Measurements from ENCODE around the gene PPP2R3B. TPM values are rescaled to one million over a fixed set of nuclear protein-coding genes. Genes with fewer than 3 reads are reported as not detected.
"Not testable (repeated sequence)": the region's sequence is repeated elsewhere in the genome, so short reads cannot be mapped to it uniquely, and the experiment has no call there.

The PPP2R3B gene
- total RNA-seq, 1 donor from 2014 or later, result 43.4 TPM

- Histone ChIP-seq H3K9me3 (no peaks in the 10 kb centered on the region), H3K27ac (peak overlapping the region; percentile 29 to 99), H3K36me3 (no peaks in the 10 kb centered on the region), H3K4me3 (peak overlapping the region; percentile 72 to 92), H3K27me3 (no peaks in the 10 kb centered on the region), H3K4me1 (peaks cover 0 to 5% of the 10 kb centered on the region in 2 donors)
- TF ChIP-seq CTCF (IDR thresholded peaks at IDR 0.05), result no peak
- no peak for DNase-seq (ENCODE audit: low spot score in 2 of 2)
- intact Hi-C loops (cut with DNase I), result loop anchor here (1.0 to 5.0 kb wide), 5 partner anchors 69 to 1205 kb away; partner anchors contain the start of genes AKAP17A, ASMTL, GTPBP6 and SLC25A6
Measured at GRCh38 chrX:387729-388128, 1.0 kb upstream of the PPP2R3B start.

DNA sequence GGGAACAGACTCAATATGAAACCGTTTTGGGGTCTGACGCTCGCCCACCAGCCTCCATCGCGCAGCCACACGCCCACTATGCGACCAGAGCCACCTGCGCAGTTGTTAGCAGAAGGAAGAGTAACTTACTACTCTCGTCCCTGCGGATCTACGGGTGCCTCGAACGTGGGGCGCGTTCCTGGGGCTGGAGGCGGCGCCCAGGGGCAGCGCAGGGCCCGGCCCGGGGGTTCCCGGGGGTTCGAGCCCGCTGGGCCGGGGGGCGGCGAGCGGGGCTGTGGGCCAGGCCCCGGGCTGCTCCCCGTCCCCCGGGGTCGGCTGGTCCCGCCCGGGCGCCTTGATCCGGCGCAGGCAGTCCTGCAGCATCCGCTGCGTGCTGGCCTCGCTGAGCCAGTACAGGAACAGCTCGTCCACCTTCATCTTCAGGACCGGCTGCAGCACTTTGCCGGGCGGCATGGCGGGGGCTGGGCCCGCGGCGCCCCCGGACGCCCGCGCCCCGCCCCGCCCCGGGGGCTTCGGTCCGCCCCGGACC, 404 bp downstream of the PPP2R3B start:
- Histone ChIP-seq H3K36me3 (no peaks in the 10 kb centered on the region), H3K9me3 (no peaks in the 10 kb centered on the region), H3K4me1 (peaks cover 0 to 5% of the 10 kb centered on the region in 2 donors), H3K27ac (peak overlapping the region; percentile 94 to 99), H3K4me3 (peak overlapping the region; percentile 72 to 92), H3K27me3 (no peaks in the 10 kb centered on the region)
- intact Hi-C loops (cut with DNase I), result loop anchor here (2.0 to 5.0 kb wide), 4 partner anchors 108 to 1206 kb away; partner anchors contain the start of genes AKAP17A, ASMTL and SLC25A6
- TF ChIP-seq CTCF (IDR thresholded peaks at IDR 0.05), result no peak
- DNase-seq (ENCODE audit: low spot score in 2 of 2), result no peak

GRCh38 chrX:385736-386135, 971 bp downstream of the PPP2R3B start:
- peak overlapping the region; percentile 72 to 92 for H3K4me3 ChIP-seq
- not testable (repeated sequence) for H3K9me3 ChIP-seq; H3K4me1 ChIP-seq; H3K27me3 ChIP-seq; H3K27ac ChIP-seq; DNase-seq (ENCODE audit: low spot score in 2 of 2); H3K36me3 ChIP-seq
- intact Hi-C loops (cut with DNase I), result loop anchor here (2.0 to 5.0 kb wide), 4 partner anchors 107 to 1207 kb away; partner anchors contain the start of genes AKAP17A, ASMTL and SLC25A6

DNA sequence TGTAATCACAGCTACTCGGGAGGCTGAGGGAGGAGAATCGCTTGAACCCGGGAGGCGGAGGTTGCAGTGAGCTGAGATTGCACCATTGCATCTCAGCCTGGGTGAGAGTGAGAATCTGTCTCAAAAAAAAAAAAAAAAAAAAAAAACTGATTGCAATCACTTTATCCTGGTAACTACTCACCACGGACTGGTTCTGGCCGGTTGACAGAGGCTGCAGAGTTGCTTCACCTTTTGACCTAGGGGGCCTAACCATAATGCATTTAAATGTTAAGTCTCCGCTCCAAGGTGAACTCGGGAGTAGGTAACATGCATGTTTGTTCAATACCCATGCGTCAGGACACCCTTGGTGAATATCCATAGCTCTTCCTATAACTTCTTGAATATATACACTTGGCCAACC, 1.8 kb downstream of the PPP2R3B start:
- DNase-seq (ENCODE audit: low spot score in 2 of 2), result no peak
- H3K9me3 ChIP-seq, result no peaks in the 10 kb centered on the region
- no peaks in the 10 kb centered on the region for H3K27me3 ChIP-seq
- H3K4me1 ChIP-seq, result peaks cover 0 to 5% of the 10 kb centered on the region in 2 donors
- no peak for TF ChIP-seq CTCF (IDR thresholded peaks at IDR 0.05)
- H3K4me3 ChIP-seq, result no peak overlapping the region
- intact Hi-C loops (cut with DNase I), result loop anchor here (5.0 kb wide), 1 partner anchor 1207 kb away; the partner anchor contains the start of gene AKAP17A
- no peak overlapping the region for H3K27ac ChIP-seq
- H3K36me3 ChIP-seq, result no peaks in the 10 kb centered on the region

GRCh38 chrX:378443-378842, 8.3 kb downstream of the PPP2R3B start:
- peaks cover 4 to 6% of the 10 kb centered on the region in 2 donors for H3K4me1 ChIP-seq
- DNase-seq (ENCODE audit: low spot score in 2 of 2), result no peak
- H3K27ac ChIP-seq, result no peak overlapping the region
- H3K9me3 ChIP-seq, result no peaks in the 10 kb centered on the region
- H3K27me3 ChIP-seq, result no peaks in the 10 kb centered on the region
- no peak for TF ChIP-seq CTCF (IDR thresholded peaks at IDR 0.05)
- intact Hi-C loops (cut with DNase I), result no loop called here
- H3K4me3 ChIP-seq, result no peak overlapping the region
- H3K36me3 ChIP-seq, result no peaks in the 10 kb centered on the region

DNA sequence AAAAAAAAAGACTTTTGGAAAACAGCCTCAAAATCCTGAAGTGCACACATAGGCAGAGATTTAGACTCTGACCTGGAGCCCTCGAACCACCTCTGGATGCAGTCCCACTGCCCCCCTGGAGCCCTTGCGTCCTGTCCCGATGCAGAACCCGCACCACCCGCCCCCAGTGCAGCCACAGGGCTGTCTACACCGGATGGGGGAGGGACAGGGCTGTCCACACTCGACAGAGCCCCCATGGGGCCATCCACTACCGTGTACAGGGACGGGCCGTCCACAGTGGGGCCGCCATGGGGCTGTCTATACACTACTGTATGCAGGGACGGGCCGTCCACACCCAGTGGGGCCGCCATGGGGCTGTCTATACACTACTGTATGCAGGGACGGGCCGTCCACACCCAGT, 10.5 kb downstream of the PPP2R3B start:
- H3K36me3 ChIP-seq; H3K27ac ChIP-seq; H3K27me3 ChIP-seq; H3K4me1 ChIP-seq; intact Hi-C loops (cut with DNase I); DNase-seq (ENCODE audit: low spot score in 2 of 2); H3K4me3 ChIP-seq; H3K9me3 ChIP-seq: not testable (repeated sequence)
